Measurements from ENCODE around the gene FAM20C.

FAM20C gene

DNA sequence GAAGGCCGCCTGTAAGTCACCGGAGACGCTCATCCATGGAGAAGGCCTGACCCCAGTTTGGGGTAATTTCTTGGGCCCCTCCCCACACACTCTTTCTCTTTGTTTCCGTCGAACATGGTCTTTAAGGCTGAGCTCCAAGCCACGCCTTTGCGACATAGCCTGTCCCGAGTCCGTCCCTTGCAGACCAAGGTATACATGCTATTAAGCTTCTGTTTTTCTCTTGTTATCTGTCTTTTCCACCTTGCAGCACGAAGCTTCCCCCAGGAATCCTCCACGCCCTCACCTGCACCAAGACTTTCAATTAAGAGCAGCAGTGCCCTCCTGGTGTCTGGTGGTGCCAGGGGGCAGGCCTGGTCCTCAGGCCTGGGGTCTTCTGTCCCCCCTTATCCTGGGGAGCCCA is 4.2 kb upstream of the FAM20C start:
- no peak for DNase-seq (ENCODE audit: extremely low read depth, low read depth)
- TF ChIP-seq, protein P1, sequence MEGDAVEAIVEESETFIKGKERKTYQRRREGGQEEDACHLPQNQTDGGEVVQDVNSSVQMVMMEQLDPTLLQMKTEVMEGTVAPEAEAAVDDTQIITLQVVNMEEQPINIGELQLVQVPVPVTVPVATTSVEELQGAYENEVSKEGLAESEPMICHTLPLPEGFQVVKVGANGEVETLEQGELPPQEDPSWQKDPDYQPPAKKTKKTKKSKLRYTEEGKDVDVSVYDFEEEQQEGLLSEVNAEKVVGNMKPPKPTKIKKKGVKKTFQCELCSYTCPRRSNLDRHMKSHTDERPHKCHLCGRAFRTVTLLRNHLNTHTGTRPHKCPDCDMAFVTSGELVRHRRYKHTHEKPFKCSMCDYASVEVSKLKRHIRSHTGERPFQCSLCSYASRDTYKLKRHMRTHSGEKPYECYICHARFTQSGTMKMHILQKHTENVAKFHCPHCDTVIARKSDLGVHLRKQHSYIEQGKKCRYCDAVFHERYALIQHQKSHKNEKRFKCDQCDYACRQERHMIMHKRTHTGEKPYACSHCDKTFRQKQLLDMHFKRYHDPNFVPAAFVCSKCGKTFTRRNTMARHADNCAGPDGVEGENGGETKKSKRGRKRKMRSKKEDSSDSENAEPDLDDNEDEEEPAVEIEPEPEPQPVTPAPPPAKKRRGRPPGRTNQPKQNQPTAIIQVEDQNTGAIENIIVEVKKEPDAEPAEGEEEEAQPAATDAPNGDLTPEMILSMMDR (IDR thresholded peaks at IDR 0.05; ENCODE audit: low read depth, low read length, missing control alignments) = no peak
- H3K4me3 ChIP-seq (replicated peaks; ENCODE audit: low read depth, low read length) = no peak overlapping the region

DNA sequence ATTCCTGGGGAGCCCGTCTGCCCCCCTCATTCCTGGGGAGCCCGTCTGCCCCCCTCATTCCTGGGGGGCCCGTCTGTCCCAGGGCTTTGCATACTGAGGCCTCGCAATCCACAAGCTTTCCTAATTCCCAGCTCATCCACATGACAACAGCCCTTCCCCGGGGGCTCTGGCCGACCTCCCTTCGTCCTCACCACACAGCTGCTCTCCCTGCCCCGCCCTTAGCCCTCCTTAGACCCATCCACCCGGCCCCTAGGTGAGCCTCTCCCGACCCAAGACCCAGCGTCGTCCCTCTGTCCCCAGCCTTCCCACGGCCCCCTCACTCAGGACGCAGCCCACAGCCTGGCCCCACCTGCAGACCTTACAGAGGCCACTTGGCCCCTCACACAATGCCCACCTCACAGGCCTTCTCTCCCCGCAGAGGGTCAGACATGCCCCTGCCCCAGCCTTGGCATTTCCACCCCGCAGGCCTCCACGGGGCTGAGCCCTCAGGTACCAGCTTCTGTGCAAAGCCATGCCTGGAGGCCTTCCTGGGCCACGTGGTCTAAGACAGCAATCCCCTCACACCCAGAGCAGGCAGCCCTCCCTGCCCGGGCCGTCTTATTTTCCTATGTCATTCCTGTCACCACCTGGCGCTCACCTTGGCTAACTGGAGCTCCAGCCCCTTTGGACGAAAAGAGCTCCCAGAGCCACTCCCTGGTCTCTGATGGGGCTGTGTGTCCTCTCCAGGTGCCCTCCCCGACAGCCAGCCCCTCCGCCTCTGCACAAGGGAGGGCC is 3.5 kb upstream of the FAM20C start:
- no peak for DNase-seq (ENCODE audit: extremely low read depth, low read depth)
- H3K4me3 ChIP-seq (replicated peaks; ENCODE audit: low read depth, low read length) = no peak overlapping the region
- TF ChIP-seq, protein P1 (IDR thresholded peaks at IDR 0.05; ENCODE audit: low read depth, low read length, missing control alignments) = no peak

DNA sequence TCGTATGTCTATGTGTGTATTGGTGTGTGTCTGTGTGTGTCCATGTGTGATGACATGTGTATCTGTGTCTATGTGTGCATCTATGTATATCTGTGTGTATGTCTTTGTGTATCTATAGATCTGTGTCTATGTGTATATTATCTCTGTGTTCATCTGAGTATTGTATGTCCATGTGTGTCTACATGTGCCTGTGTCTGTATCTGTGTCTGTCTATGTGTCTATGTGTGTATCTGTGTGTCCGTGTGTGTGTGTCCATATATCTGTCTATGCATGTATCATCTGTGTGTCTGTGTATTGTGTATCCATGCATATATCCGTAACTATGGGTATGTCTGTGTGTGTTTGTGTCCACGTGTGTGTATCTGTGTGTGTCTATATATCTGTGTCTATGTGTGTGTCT is 2.7 kb upstream of the FAM20C start:
- no peak for DNase-seq (ENCODE audit: extremely low read depth, low read depth)
- TF ChIP-seq, protein P1 (IDR thresholded peaks at IDR 0.05; ENCODE audit: low read depth, low read length, missing control alignments) = no peak

DNA sequence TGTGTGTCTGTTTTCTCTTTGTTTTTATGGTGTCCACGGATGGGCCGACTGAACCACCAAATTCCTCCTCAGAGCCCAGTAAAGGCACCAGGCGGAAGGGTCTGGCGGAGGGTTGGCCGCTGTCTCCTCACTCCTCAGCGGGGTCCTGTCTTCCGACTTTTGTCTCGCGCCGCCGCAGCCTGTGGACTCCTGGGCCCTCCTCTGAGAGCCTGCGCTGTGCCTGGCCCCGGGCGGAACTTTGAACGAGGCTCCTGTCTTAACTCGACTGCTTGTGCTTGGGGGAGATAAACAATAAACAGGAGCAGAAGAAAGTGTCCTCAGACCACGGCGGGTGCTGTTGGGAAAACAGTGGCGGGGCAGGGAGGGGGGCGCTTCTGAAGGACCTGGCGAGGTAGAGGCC is 2.2 kb upstream of the FAM20C start:
- no peak for DNase-seq (ENCODE audit: extremely low read depth, low read depth)
- H3K4me3 ChIP-seq (replicated peaks; ENCODE audit: low read depth, low read length) = no peak overlapping the region
- TF ChIP-seq, protein P1 (IDR thresholded peaks at IDR 0.05; ENCODE audit: low read depth, low read length, missing control alignments) = no peak

More for the DNA sequence above, 2.7 kb upstream of the FAM20C start:
- H3K4me3 ChIP-seq (replicated peaks; ENCODE audit: low read depth, low read length) = no peak overlapping the region

DNA sequence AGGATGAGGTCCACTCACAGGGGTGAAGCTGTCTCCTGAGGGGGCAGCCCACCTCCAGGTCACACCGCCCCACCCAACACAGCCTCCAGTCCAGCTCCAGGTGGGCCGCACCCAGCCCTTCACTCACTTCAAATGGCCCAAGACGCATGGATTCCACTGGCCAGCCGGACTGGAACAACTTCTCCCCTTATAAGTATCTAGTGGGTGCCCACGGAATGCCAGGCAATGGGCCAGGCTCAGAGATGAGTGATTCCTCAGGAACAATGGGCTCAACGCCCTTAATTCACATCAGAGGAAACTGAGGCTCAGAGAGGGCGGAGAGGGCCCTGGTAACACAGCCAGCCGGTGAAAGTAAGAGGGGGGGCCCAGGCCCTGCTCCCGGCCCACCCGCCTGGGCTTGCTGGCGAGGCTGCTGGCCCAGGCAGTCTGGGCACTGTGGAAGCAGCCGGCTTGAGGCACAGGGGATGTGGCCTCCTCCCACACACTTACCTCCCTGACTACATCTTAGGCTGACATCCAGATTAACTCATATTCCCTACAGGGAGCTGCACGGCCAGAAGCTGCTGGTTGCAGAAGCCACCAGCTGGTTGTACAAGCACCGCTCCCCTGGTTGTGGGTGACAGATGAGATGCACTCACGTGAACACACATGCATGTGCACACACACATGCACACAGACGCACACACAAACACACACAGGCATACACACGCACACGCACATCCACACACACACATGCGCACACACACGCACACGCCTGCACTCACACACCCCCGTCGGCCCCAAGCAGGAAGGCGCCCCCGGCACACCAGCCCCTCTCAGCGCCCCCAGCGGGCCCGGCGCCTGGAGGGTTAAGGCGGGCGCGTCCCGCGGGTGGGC is 1.0 kb upstream of the FAM20C start:
- TF ChIP-seq, protein P1 (IDR thresholded peaks at IDR 0.05; ENCODE audit: low read depth, low read length, missing control alignments) = no peak
- peak overlapping the region; percentile 45 for H3K4me3 ChIP-seq (replicated peaks; ENCODE audit: low read depth, low read length)
- peak; percentile 74 for DNase-seq (ENCODE audit: extremely low read depth, low read depth)

DNA sequence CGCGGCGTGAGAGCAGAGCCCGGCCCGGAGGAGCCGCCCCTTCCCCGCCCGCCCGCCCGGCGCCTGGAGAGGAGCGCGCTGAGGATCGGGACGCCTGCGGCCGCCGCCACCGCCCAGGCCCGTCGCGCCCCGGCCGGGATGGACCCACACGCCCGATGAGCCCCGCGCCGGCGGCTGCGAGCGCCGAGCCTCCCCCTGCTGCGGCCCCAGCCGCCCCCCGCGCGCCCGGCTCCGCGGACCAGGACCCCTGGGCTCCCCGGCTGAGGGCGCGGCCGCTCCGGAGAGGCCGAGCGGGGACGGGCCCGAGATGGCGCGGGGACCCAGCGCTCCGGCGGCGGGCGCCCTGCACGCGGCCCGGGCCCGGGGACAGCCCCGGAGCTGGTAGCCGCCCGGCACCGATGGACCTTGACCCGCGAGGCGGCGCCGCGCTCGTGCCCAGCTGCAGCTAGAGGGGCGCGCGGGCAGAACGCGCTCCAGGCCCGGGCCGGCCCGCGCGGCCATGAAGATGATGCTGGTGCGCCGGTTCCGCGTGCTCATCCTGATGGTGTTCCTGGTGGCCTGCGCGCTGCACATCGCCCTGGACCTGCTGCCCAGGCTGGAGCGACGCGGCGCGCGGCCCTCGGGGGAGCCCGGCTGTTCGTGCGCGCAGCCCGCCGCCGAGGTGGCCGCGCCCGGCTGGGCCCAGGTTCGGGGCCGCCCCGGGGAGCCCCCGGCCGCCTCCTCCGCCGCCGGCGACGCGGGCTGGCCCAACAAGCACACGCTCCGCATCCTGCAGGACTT is 520 bp downstream of the FAM20C start:
- TF ChIP-seq, protein P1 (IDR thresholded peaks at IDR 0.05; ENCODE audit: low read depth, low read length, missing control alignments) = no peak
- DNase-seq (ENCODE audit: extremely low read depth, low read depth) = no peak
- peak overlapping the region; percentile 79 for H3K4me3 ChIP-seq (replicated peaks; ENCODE audit: low read depth, low read length)

Measured in HFF-Myc (cell line).